Right lobe of liver (tissue), 4 donors: ENCODE measurements around the gene CLMP.

ENCODE experiments used
- CTCF ChIP-seq, 4 donors: fragments of 200-600 bp in 3 of 4; fragments of 450-650 bp in 1 of 4; IDR thresholded peaks; one replicate each; pipeline versions ENCODE4 v1.5.1 to v1.8.0; 2016 to 2022; ENCODE audit warnings: antibody characterized with exemption in 4 of 4, mild to moderate bottlenecking in 2 of 4
- POLR2A ChIP-seq: fragments of 450-650 bp; IDR thresholded peaks from one replicate; pipeline ENCODE4 v1.6.1; 2017; ENCODE audit warnings: antibody characterized with exemption, mild to moderate bottlenecking
- donor health status: DM: no; HTN: no; CAD: no.
- donor health status: DM: no; HTN: no; CAD: no.
- donor health status: DM: no; HTN: yes; CAD: no.

GRCh38 chr11:123191939-123192338 lies 3.1 kb downstream of the CLMP start:
- no peak for TF ChIP-seq POLR2A
- no peak for TF ChIP-seq CTCF (IDR thresholded peaks at IDR 0.05)
